ENCODE results near the gene FILIP1L. TPM values are rescaled to one million over a fixed set of nuclear protein-coding genes. Genes with fewer than 3 reads are reported as not detected.

The FILIP1L gene
- total and polyA plus RNA-seq, 2 of the 13 experiments (the other 11 are each of a cell fraction or from before 2014, with no cell fraction given), result 8.1 to 187 TPM

- TF ChIP-seq AKNA (CRISPR knock-in tag; IDR thresholded peaks at IDR 0.05; ENCODE audit: borderline replicate concordance) (no peak), CCDC6 (CRISPR knock-in tag; IDR thresholded peaks at IDR 0.05) (0 out of 2 replicates have a peak, but pooled peaks have one; percentile 42), ZNF253 (CRISPR knock-in tag; IDR thresholded peaks at IDR 0.05; ENCODE audit: borderline replicate concordance) (no peak), PPARG (CRISPR knock-in tag; conservative IDR thresholded peaks at IDR 0.05) (0 out of 2 replicates have a peak, but pooled peaks have one; percentile 36), KMT2A (CRISPR knock-in tag; IDR thresholded peaks at IDR 0.05) (no peak), PTBP1 (IDR thresholded peaks at IDR 0.05; ENCODE audit: low read depth, low read length, poor library complexity, severe bottlenecking) (no peak), NFIB (CRISPR knock-in tag; IDR thresholded peaks at IDR 0.05; ENCODE audit: borderline replicate concordance) (no peak), NONO (IDR thresholded peaks at IDR 0.05) (no peak), NONO (CRISPR knock-in tag; conservative IDR thresholded peaks at IDR 0.05) (no peak), SOX5 (CRISPR knock-in tag; IDR thresholded peaks at IDR 0.05; ENCODE audit: borderline replicate concordance) (peak; percentile 91), MIXL1 (CRISPR knock-in tag; IDR thresholded peaks at IDR 0.05) (peak; percentile 86), ZNF20 (CRISPR knock-in tag; IDR thresholded peaks at IDR 0.05) (no peak), MAFG (CRISPR knock-in tag; IDR thresholded peaks at IDR 0.05) (no peak), ZFY (CRISPR knock-in tag; IDR thresholded peaks at IDR 0.05) (no peak), ZNF879 (CRISPR knock-in tag; IDR thresholded peaks at IDR 0.05) (no peak), ZNF788 (CRISPR knock-in tag; IDR thresholded peaks at IDR 0.05; ENCODE audit: borderline replicate concordance) (no peak), YEATS2 (CRISPR knock-in tag; IDR thresholded peaks at IDR 0.05; ENCODE audit: borderline replicate concordance) (no peak), BCL3 (CRISPR knock-in tag; IDR thresholded peaks at IDR 0.05) (no peak), NFE2L2 (IDR thresholded peaks at IDR 0.05; ENCODE audit: low read length) (no peak), ETV5 (CRISPR knock-in tag; IDR thresholded peaks at IDR 0.05; ENCODE audit: borderline replicate concordance) (peak; percentile 25; the same call in 1 of the 2 replicates)
- TF ChIP-seq, protein P1, sequence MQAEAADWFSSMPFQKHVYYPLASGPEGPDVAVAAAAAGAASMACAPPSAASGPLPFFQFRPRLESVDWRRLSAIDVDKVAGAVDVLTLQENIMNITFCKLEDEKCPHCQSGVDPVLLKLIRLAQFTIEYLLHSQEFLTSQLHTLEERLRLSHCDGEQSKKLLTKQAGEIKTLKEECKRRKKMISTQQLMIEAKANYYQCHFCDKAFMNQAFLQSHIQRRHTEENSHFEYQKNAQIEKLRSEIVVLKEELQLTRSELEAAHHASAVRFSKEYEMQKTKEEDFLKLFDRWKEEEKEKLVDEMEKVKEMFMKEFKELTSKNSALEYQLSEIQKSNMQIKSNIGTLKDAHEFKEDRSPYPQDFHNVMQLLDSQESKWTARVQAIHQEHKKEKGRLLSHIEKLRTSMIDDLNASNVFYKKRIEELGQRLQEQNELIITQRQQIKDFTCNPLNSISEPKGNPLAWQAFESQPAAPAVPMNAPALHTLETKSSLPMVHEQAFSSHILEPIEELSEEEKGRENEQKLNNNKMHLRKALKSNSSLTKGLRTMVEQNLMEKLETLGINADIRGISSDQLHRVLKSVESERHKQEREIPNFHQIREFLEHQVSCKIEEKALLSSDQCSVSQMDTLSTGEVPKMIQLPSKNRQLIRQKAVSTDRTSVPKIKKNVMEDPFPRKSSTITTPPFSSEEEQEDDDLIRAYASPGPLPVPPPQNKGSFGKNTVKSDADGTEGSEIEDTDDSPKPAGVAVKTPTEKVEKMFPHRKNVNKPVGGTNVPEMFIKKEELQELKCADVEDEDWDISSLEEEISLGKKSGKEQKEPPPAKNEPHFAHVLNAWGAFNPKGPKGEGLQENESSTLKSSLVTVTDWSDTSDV (CRISPR knock-in tag; IDR thresholded peaks at IDR 0.05), result no peak
- TF ChIP-seq, protein P2, sequence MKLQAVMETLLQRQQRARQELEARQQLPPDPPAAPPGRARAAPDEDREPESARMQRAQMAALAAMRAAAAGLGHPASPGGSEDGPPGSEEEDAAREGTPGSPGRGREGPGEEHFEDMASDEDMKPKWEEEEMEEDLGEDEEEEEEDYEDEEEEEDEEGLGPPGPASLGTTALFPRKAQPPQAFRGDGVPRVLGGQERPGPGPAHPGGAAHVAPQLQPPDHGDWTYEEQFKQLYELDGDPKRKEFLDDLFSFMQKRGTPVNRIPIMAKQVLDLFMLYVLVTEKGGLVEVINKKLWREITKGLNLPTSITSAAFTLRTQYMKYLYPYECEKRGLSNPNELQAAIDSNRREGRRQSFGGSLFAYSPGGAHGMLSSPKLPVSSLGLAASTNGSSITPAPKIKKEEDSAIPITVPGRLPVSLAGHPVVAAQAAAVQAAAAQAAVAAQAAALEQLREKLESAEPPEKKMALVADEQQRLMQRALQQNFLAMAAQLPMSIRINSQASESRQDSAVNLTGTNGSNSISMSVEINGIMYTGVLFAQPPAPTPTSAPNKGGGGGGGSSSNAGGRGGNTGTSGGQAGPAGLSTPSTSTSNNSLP (IDR thresholded peaks at IDR 0.05; ENCODE audit: low read depth, low read length), result peak; percentile 77; the same call in 1 of the 2 replicates
Observed at GRCh38 chr3:99857278-99857677, 257.0 kb downstream of the FILIP1L start (continued).

Measured in HepG2 (cell line).